ENCODE results near the gene ANKS1A. TPM values are rescaled to one million over a fixed set of nuclear protein-coding genes. Genes with fewer than 3 reads are reported as not detected.

The ANKS1A gene
- total RNA-seq, 2 donors from 2014 or later = 26.7 to 30.9 TPM

DNA sequence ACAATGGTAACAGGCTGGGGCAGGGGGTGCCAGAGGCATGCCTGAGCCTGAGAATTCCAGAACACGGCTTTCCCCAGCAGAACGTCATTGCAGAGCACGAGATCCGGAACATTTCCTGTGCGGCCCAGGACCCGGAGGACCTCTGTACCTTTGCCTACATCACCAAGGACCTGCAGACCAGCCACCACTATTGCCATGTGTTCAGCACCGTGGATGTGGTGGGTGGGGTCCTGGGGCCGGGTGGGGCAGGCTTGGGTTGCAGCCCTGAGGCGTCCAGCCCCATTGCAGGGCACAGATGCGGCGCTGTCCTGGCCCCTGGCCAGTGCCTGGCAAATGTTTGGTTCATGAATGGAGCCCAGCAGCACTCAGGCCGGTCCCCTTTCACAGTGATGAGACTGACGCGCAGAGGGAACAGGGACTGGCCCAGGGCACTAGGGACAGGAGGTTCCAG lies 195.0 kb downstream of the ANKS1A start:
- H3K36me3 ChIP-seq = peaks cover 100% of the 10 kb centered on the region
- no peaks in the 10 kb centered on the region for H3K27me3 ChIP-seq
- H3K4me1 ChIP-seq = peaks cover 0 to 23% of the 10 kb centered on the region in 2 donors
- H3K9me3 ChIP-seq = no peaks in the 10 kb centered on the region
- no peak for TF ChIP-seq CTCF (IDR thresholded peaks at IDR 0.05)
- DNase-seq (ENCODE audit: low spot score) = no peak
- no peak overlapping the region for H3K4me3 ChIP-seq
- H3K27ac ChIP-seq = no peak overlapping the region

- TF ChIP-seq CTCF (IDR thresholded peaks at IDR 0.05) = no peak
- H3K27ac ChIP-seq = no peak overlapping the region
- no peak overlapping the region for H3K4me3 ChIP-seq
- peaks cover 99% of the 10 kb centered on the region for H3K36me3 ChIP-seq
- peaks cover 0 to 29% of the 10 kb centered on the region in 2 donors for H3K4me1 ChIP-seq
- H3K27me3 ChIP-seq = no peaks in the 10 kb centered on the region
- H3K9me3 ChIP-seq = no peaks in the 10 kb centered on the region
- no peak for DNase-seq (ENCODE audit: low spot score)
Observed at GRCh38 chr6:35084511-35085203, 195.6 kb downstream of the ANKS1A start.

DNA sequence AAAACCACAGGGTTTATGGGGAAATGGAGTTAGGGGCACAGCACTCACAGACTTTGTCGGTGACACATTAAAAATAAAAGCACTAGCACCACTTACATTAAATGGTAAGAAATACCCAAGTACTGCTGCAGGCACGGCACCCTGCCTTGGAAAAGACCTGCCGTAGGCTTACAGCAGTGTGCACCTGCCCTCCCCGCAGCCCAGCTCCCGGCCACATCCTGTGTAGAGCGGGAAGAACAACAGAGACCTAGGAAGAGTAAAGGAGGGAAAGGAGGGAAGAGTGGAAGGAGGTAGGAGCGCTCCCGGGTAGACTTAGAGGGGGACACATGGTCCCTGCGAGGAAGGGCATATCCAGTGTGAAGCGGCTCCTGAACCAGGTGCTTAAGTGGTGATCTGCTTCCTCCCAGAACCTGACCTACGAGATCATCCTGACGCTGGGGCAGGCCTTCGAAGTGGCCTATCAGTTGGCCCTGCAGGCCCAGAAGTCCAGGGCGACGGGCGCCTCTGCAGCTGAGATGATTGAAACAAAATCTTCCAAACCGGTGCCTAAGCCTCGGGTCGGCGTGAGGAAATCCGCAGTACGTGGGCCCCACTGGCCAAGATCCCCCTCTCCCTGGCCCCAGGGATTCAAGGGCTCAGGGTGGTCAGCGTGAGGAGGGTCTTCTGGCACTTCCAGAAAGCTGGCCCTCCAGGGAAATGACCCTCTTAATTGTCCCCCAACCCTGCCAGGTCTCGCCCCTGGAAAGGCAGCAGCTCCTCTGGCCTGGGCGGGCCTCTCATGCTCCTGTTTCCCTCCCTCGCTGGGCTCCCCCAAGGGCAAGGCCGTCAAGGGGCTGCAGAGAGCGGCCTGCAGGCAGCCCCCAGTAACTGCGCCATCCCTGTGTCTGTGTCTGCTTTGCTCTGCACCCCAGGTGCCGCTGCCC lies 196.6 kb downstream of the ANKS1A start:
- DNase-seq (ENCODE audit: low spot score) = no peak
- TF ChIP-seq CTCF (IDR thresholded peaks at IDR 0.05) = no peak
- H3K36me3 ChIP-seq = peaks cover 89% of the 10 kb centered on the region
- peaks cover 0 to 36% of the 10 kb centered on the region in 2 donors for H3K4me1 ChIP-seq
- no peak overlapping the region for H3K27ac ChIP-seq
- H3K4me3 ChIP-seq = no peak overlapping the region
- no peaks in the 10 kb centered on the region for H3K9me3 ChIP-seq
- no peaks in the 10 kb centered on the region for H3K27me3 ChIP-seq

- no peak overlapping the region for H3K4me3 ChIP-seq
- H3K36me3 ChIP-seq = peaks cover 83% of the 10 kb centered on the region
- H3K9me3 ChIP-seq = no peaks in the 10 kb centered on the region
- no peaks in the 10 kb centered on the region for H3K27me3 ChIP-seq
- peaks cover 0 to 29% of the 10 kb centered on the region in 2 donors for H3K4me1 ChIP-seq
- no peak for TF ChIP-seq CTCF (IDR thresholded peaks at IDR 0.05)
- DNase-seq (ENCODE audit: low spot score) = no peak
- no peak overlapping the region for H3K27ac ChIP-seq
Observed at GRCh38 chr6:35086282-35086632, 197.2 kb downstream of the ANKS1A start.

GRCh38 chr6:35086636-35087360 lies 197.7 kb downstream of the ANKS1A start:
- DNase-seq (ENCODE audit: low spot score) = no peak
- H3K9me3 ChIP-seq = no peaks in the 10 kb centered on the region
- H3K27ac ChIP-seq = no peak overlapping the region
- peaks cover 77% of the 10 kb centered on the region for H3K36me3 ChIP-seq
- TF ChIP-seq CTCF (IDR thresholded peaks at IDR 0.05) = no peak
- peaks cover 0 to 24% of the 10 kb centered on the region in 2 donors for H3K4me1 ChIP-seq
- no peaks in the 10 kb centered on the region for H3K27me3 ChIP-seq
- H3K4me3 ChIP-seq = no peak overlapping the region
